LNCAP (cell line): ENCODE measurements around the gene EML6.

Experiments
- CTCF ChIP-seq: fragments of 450-650 bp; IDR thresholded peaks from 2 replicates; pipeline ENCODE4 v1.5.1; 2017; ENCODE audit warnings: mild to moderate bottlenecking

EML6 gene

GRCh38 chr2:54879032-54879431 lies 155.6 kb downstream of the EML6 start:
- TF ChIP-seq CTCF, result no peak

- TF ChIP-seq CTCF, result no peak
Measured at GRCh38 chr2:54879598-54880332, 156.3 kb downstream of the EML6 start.

GRCh38 chr2:54880428-54880827 lies 157.0 kb downstream of the EML6 start:
- TF ChIP-seq CTCF, result no peak

- TF ChIP-seq CTCF, result no peak
Measured at GRCh38 chr2:54881759-54882158, 158.3 kb downstream of the EML6 start.

- TF ChIP-seq CTCF, result no peak
Measured at GRCh38 chr2:54885891-54886290, 162.4 kb downstream of the EML6 start.

- TF ChIP-seq CTCF, result no peak
Measured at GRCh38 chr2:54887850-54888545, 164.5 kb downstream of the EML6 start.

- no peak for TF ChIP-seq CTCF
Measured at GRCh38 chr2:54889053-54889452, 165.6 kb downstream of the EML6 start.
